B cell (primary cell): ENCODE data around the gene B4GALT7.

Source experiments
- EZH2 ChIP-seq: IDR thresholded peaks from 2 replicates; pipeline ENCODE4 v1.6.1; 2012; ENCODE audit warnings: borderline replicate concordance, low read depth, mild to moderate bottlenecking, moderate library complexity, low read length; ENCODE audit not compliant: insufficient read depth, poor library complexity, severe bottlenecking
- TF ChIP-seq, protein P1 (sequence below): fragments of 200-600 bp; IDR thresholded peaks from one replicate; pipeline ENCODE4 v1.8.0; 2022; ENCODE audit warnings: antibody characterized with exemption, mild to moderate bottlenecking

DNA sequence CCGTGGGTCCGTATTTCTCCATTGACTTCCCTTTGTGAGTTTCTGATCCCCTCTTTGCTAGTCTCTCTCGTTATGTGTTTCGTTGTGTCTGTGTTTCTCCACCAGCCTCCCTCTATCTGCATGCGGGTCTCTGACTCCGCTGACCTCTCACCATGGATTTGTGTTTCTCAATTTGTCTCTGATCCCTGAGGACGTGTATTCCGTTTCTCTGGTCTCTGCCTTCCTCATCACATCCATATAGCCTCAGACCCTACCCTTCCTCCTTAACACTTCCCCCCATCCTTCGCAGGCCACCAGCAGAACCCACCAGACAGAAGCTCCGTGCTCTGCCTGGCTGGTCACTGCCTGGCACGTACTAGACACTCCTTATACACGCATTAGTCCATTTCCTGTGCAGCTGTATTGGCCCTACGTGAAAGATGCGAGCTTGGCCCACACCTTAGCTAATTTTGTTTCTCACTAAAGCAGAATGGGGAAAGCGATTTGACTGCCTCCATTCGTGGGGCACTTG is 631 bp downstream of the B4GALT7 start:
- TF ChIP-seq, protein P1, sequence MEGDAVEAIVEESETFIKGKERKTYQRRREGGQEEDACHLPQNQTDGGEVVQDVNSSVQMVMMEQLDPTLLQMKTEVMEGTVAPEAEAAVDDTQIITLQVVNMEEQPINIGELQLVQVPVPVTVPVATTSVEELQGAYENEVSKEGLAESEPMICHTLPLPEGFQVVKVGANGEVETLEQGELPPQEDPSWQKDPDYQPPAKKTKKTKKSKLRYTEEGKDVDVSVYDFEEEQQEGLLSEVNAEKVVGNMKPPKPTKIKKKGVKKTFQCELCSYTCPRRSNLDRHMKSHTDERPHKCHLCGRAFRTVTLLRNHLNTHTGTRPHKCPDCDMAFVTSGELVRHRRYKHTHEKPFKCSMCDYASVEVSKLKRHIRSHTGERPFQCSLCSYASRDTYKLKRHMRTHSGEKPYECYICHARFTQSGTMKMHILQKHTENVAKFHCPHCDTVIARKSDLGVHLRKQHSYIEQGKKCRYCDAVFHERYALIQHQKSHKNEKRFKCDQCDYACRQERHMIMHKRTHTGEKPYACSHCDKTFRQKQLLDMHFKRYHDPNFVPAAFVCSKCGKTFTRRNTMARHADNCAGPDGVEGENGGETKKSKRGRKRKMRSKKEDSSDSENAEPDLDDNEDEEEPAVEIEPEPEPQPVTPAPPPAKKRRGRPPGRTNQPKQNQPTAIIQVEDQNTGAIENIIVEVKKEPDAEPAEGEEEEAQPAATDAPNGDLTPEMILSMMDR: no peak
- no peak for TF ChIP-seq EZH2
